Measurements from ENCODE around the gene UNC13C. TPM values are rescaled to one million over a fixed set of nuclear protein-coding genes. Genes with fewer than 3 reads are reported as not detected.

UNC13C gene
- polyA plus RNA-seq, 1 experiment: not detected

GRCh38 chr15:54564166-54564565, 585.9 kb downstream of the UNC13C start:
- no peak for TF ChIP-seq CTCF (IDR thresholded peaks at IDR 0.05; ENCODE audit: low read depth, low read length)
- H3K27ac ChIP-seq (ENCODE audit: low read depth, low read length): no peak overlapping the region
- ChIA-PET CTCF (no interaction called here), POLR2A (no interaction called here)
- no peak overlapping the region for H3K4me3 ChIP-seq (ENCODE audit: low read depth, low read length)
- H3K27me3 ChIP-seq (ENCODE audit: control insufficient read depth, insufficient read depth, low read length): no peaks in the 10 kb centered on the region
- no peak for DNase-seq (ENCODE audit: low read depth, low spot score)
- no peaks in the 10 kb centered on the region for H3K9me3 ChIP-seq (ENCODE audit: control insufficient read depth, insufficient read depth, low read length)

GRCh38 chr15:54566654-54567053, 588.4 kb downstream of the UNC13C start:
- no peaks in the 10 kb centered on the region for H3K27me3 ChIP-seq (ENCODE audit: control insufficient read depth, insufficient read depth, low read length)
- TF ChIP-seq CTCF (IDR thresholded peaks at IDR 0.05; ENCODE audit: low read depth, low read length): no peak
- no peaks in the 10 kb centered on the region for H3K9me3 ChIP-seq (ENCODE audit: control insufficient read depth, insufficient read depth, low read length)
- no peak overlapping the region for H3K27ac ChIP-seq (ENCODE audit: low read depth, low read length)
- POLR2A ChIA-PET: no interaction called here
- CTCF ChIA-PET: no interaction called here
- no peak for DNase-seq (ENCODE audit: low read depth, low spot score)
- no peak overlapping the region for H3K4me3 ChIP-seq (ENCODE audit: low read depth, low read length)

GRCh38 chr15:54567408-54568035, 589.3 kb downstream of the UNC13C start:
- H3K27me3 ChIP-seq (ENCODE audit: control insufficient read depth, insufficient read depth, low read length): no peaks in the 10 kb centered on the region
- TF ChIP-seq CTCF (IDR thresholded peaks at IDR 0.05; ENCODE audit: low read depth, low read length): no peak
- H3K9me3 ChIP-seq (ENCODE audit: control insufficient read depth, insufficient read depth, low read length): no peaks in the 10 kb centered on the region
- POLR2A ChIA-PET: no interaction called here
- H3K4me3 ChIP-seq (ENCODE audit: low read depth, low read length): no peak overlapping the region
- no peak for DNase-seq (ENCODE audit: low read depth, low spot score)
- CTCF ChIA-PET: no interaction called here
- H3K27ac ChIP-seq (ENCODE audit: low read depth, low read length): no peak overlapping the region

GRCh38 chr15:54568381-54568780, 590.1 kb downstream of the UNC13C start:
- CTCF ChIA-PET: no interaction called here
- no peak for DNase-seq (ENCODE audit: low read depth, low spot score)
- Histone ChIP-seq H3K27ac (ENCODE audit: low read depth, low read length) (no peak overlapping the region), H3K27me3 (ENCODE audit: control insufficient read depth, insufficient read depth, low read length) (no peaks in the 10 kb centered on the region), H3K4me3 (ENCODE audit: low read depth, low read length) (no peak overlapping the region), H3K9me3 (ENCODE audit: control insufficient read depth, insufficient read depth, low read length) (no peaks in the 10 kb centered on the region)
- POLR2A ChIA-PET: no interaction called here
- TF ChIP-seq CTCF (IDR thresholded peaks at IDR 0.05; ENCODE audit: low read depth, low read length): no peak

- CTCF ChIA-PET: no interaction called here
- TF ChIP-seq CTCF (IDR thresholded peaks at IDR 0.05; ENCODE audit: low read depth, low read length): no peak
These were observed 593.3 kb downstream of the UNC13C start for GRCh38 chr15:54571576-54571975.

More at GRCh38 chr15:54571576-54571975, 593.3 kb downstream of the UNC13C start:
- DNase-seq (ENCODE audit: low read depth, low spot score): no peak
- H3K27ac ChIP-seq (ENCODE audit: low read depth, low read length): no peak overlapping the region
- no peak overlapping the region for H3K4me3 ChIP-seq (ENCODE audit: low read depth, low read length)
- H3K27me3 ChIP-seq (ENCODE audit: control insufficient read depth, insufficient read depth, low read length): no peaks in the 10 kb centered on the region
- POLR2A ChIA-PET: no interaction called here
- H3K9me3 ChIP-seq (ENCODE audit: control insufficient read depth, insufficient read depth, low read length): no peaks in the 10 kb centered on the region
